HG02970 (cell line): ENCODE data around the gene CEMIP.

ENCODE experiments used
- ATAC-seq: cut with Tn5 transposase; IDR thresholded peaks from one replicate; pipeline ENCODE4 v1.9.1; 2021; ENCODE audit warnings: mild to moderate bottlenecking, moderate library complexity, moderate number of reproducible peaks; ENCODE audit not compliant: unreplicated experiment, low FRiP score

The CEMIP gene

DNA sequence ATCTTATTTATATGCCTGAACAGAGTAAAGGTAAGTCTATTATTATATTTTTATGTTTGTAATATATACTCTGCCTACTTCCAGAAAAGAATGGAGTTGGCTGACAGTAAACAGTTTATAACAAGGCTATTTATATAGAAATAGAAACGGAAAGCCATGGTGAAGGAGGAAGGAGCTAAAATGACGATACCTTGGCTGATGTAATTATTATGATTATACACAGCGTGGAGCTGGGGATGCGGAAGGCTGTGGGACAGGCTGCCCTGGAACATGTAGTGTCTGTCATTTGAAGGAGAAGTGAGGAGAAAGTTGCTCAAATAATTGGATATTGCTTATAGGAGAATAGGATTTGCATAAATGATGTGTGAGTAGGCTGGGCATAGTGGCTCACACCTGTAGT, 37.8 kb downstream of the CEMIP start:
- no peak for ATAC-seq

DNA sequence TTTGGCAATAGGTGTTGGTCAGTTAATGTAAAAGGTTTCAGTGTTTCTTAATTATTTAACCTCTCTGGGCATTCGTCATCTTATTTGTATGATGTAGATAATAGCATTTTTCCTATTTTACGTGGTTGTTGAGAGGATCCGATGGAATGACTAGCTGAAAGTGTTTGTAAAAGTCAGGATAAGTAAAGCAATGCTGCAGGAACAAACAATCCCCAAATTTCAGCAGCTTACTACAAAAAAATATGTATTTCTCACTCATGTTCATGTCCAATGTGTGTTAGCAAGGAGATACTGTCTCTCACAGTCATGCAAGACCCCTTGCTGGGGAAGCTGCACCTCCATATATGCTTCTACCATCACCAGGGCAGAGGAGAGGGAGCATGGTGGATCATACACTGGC, 38.7 kb downstream of the CEMIP start:
- no peak for ATAC-seq

DNA sequence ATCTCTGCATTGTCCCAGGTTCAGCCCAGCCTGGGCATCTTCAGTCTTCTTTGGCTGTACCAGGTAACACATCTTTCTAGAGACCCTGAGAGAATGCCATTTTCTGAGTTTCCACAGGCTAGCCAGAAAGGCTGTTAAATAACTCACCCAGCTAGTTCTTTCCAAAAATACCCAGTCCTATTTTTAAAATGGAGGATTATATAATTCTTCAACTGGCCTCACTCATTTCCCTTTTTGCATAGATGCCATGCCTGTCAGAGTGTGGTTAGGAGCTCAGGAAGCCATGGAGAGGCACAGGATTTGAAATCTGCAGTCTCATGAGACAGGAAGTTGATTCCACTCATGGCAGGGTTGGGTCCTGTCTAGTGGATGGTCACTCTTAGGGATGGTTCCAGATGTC, 39.8 kb downstream of the CEMIP start:
- ATAC-seq: no peak

DNA sequence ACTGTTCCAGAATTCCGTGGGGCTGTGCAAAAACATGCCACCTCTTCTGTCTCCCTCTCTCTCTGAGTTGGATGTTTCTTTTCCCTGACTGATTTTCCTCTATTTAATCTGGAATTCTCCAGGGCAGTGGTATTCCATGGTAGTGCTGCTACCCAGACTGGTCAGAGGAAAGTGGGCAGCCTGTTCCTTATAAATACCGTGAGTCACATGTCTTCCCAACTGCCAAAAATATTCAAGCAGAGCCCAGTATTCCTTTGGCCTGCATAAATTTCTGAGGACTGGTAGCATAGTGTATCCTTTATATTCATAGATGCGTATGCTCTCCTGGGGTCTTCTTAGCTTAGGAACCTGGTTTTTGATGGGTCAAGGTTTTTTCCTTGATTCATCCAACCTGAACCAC, 40.9 kb downstream of the CEMIP start:
- ATAC-seq: no peak

DNA sequence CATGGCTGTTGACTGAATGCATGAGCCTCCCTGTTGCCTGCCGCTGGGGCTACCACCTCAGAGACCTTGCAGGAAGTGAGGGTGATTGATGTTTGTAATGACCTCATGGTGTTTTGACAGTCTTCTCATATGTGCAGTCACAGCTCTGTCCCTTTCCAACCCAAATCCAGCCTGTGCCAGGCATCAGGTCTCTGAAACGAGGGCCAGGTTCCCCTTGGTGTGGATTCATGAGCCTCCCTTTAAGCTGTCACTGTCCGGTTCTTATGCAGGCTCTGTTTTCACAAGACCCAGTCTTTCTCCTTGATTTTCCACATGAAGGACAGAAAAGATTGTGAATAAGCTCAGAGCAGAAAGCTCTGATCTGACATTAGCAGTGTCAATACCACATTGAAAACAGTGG, 43.1 kb downstream of the CEMIP start:
- no peak for ATAC-seq

DNA sequence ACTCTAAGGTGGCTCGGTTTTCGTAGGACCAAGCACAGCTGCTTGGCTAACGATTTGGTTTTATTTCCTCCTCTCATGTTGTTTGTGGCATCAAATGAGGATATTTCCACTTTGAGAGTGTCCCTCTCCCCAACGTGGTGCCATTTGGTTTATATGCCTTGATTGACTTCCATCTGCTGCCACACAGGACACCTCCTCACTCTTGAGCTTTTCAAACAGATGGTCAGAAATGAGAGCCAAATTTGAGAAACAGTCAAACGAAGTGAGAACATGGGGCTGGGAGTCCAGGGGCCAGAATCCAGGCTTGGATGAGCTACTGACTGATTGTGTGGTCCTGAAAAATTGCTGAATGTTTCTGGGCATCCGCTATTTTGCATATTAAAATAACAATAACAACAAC, 43.5 kb downstream of the CEMIP start:
- ATAC-seq: no peak

DNA sequence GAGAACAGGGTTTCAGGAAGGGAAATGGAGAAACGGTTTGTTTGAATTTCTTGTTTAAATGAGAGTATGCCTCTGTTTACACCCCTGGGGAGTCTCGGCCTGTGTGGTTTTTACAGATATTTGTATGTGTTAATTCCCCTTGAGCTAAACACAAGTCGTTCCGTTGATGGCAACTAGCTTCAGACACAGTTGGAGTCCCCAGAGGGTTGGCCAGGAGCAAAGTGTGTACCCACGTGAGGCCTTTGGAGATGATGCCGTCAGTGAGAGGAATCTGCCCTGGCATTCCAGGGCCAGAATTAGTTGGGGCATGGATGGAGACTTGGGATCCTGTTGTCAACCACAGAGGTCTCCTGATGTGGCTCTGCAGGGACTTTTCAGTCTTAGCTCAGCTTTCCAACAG, 44.0 kb downstream of the CEMIP start:
- no peak for ATAC-seq

DNA sequence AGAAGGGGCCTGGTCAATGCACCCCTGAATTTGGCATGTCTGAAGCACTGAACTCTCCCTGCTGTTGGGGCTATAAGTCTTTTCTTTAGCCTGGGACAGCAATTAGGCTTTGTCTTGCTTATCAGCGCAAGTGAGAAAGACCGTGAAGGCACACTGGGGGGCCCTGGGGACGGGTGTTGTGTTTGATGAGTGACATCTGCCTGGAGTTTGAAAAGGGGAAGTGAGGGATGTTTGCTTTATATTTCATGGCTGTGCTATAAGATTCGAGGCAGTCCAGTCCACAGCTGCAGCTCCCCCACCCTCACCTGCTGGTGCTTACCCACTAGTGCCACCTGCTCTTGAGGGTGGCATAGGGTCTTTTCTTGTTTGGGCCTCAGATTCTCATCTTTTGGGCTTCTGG, 44.8 kb downstream of the CEMIP start:
- no peak for ATAC-seq

DNA sequence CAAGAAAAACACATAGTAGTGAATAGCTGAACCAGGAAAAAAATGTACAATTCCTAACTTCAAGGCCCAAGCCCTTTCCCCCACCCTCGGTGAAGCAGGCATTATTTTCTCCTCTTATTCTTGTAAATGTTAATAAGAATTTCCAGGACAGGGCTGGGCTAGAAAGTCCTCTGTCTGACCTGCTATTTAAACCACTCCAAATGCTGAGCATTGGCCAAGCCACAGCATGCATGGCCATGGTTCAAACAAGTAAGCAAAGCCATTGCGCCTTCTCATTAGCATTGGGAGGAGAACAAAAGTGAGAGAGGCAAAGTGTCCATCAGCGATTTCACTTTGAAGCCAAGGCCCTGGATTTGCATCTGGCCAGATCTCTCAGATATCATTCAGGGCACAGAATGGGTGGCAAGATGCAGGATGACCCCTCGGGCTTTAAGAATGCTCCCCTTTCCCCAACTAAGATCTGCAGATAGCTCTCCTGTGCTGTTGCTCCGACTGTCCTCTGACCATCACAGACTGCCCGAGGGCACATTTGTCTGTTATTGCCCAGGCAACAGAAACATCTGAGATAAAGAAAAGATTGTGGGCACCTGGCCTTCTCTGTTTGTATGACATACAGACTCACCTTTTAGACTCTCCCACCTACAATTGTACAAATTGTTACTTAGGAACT, 46.3 kb downstream of the CEMIP start:
- no peak for ATAC-seq

DNA sequence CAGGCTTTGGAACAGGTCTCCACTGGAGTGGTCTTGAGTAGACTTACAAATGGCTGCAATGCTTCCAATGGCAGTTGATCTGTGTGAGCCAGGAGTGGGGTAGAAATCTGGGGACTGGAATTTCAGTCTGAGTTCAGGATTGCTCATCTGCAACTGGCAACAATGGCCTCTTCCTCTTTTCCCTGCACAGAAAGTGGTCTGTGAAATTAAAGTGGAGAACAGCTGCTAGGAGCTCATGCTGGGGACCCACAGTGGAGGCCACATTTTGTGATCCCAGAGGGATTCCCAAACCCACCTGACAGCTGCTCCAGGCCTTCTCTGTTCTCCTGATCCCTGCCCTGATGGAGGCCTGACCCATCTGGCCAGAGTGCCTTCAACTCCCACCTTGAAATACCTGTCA, 49.6 kb downstream of the CEMIP start:
- ATAC-seq: no peak

DNA sequence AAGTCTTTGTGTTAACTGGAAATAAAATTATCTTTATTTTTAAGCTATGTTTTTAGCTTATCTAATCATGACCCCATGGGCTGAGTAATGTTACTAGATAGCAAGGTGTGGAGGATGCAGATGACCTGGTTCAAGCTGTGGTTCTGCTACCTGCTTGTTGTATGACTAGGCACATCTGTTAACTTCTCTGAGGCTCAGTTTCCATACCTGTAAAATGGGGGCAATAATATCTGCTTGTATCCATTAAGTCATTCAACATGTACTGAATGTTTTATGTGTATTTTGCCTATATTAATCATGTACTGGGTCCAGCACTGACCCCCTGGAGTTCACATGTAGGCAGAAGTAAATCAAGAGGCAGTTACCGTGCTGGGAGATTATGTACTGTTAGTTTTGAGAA, 51.5 kb downstream of the CEMIP start:
- ATAC-seq: no peak

DNA sequence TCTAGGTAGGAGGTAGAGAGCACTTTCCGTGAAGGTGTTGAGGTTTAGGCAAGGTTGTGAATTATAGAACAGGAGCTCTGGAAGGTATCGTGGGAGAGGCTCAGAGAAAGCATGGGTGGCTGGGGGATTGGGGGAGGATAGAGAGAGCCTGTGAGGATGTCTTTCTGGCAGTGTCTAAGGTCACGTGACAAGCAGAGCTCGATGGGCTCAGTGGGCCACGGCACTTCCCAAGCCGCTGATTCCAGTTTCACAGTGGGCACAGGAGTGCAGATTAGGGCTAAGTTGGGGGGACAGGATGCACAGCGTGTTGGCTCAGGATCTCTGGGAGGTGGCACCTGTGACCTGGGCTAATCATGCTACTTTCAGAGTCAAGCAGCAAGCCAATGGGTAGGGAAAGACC, 52.0 kb downstream of the CEMIP start:
- no peak for ATAC-seq

DNA sequence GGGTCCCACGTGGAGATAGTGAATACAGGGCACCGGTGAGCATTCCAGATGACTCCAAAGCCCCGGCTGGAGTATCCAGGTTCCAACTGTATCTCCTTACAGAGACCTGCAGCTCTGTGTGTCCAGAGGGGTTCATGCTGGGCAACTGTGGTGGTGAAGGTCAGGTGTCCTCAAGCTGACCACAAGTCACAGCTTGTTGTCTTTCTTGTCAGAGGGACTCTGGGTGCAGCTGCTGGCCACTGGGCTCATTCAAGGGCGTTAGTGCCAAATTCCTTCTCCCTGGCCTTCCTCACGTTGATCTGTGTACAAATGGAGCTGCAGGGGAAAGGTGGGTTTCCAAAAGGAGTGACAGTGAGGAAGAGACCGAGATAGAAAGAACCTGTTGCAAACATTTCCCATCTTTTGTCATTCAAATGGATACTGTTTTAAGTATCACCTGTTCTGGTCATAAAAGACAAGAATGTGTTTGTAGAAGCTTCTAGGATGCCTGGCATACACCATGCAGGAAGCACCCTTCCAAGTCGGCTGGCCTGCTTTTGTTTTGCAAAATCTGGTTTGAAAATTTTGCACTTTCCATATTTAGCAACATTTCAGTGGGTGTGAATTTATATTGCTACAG, 52.5 kb downstream of the CEMIP start:
- no peak for ATAC-seq

DNA sequence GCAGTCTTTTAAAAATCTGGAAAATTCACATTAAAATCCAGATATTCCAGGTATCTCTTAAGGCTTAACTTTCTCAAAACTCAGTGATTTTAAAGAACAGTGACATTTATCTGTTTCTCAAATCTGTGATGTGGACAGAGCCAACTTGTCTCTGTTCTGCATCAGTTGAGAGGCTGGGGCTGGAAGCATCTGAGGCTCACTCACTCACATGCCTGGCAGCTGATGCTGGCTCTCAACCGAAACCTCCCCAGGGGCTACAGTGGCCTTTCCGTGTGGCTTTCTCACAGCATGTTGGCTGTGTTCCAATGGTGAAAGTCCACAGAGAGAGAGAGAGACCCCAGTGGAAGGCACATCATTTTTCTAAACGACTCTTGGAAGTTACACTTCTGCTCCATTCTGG, 53.5 kb downstream of the CEMIP start:
- no peak for ATAC-seq

DNA sequence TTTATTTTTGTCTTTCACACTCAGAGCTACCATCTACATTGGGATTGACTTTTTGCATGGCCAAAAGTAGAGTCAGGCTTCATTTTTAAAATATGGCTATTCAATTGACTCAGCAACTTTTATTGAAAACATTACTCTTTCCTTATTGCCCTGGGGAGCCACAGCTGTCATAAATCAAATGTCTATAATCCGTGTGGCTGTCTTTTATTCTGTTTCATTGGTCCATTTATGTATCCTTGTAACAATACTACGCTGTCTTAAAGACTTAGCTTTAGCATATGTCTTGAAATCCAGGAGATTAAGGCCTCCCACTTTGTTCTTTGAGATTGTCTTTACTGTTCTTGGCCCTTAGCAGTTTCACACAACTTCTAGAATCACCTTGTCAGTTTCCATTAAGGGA, 55.2 kb downstream of the CEMIP start:
- ATAC-seq: no peak

DNA sequence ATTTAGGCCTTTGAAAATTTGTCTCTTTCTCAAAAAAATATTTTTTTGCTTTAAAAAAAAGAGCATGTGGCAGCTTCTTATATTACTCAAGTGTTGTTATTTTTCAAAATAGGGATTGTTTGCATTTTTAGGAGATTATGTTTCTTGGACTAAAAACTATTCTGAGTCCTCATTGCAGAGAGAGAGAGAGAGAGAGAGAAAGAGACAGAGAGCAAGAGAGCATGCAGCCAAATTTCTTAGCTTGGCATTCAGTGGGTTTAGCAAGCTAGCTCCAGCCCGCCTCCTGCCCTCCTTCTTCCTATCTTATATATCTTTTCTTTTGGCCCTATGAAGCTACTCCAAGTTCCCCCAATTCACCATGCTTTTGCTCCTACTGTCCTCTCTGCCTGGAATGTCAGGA, 55.7 kb downstream of the CEMIP start:
- ATAC-seq: no peak

DNA sequence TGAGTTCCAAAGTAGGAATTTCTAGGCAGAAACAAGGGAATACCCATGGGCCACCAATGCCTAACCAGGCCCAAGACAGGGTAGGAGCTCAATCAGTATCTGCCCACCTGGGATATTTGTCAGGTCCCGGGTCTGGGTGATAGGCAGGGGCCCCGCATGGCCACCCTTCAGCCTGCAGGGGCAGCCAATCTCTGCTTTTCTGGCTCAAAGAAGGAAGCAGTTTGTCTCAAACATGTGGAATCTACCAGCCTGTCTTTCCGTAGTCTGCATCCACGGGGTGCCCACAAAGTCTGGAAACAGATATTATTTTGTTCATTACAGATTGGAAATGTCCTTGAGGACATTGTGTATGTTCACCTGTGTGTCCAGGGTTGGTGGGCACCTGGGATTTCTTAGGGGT, 56.2 kb downstream of the CEMIP start:
- ATAC-seq: no peak

DNA sequence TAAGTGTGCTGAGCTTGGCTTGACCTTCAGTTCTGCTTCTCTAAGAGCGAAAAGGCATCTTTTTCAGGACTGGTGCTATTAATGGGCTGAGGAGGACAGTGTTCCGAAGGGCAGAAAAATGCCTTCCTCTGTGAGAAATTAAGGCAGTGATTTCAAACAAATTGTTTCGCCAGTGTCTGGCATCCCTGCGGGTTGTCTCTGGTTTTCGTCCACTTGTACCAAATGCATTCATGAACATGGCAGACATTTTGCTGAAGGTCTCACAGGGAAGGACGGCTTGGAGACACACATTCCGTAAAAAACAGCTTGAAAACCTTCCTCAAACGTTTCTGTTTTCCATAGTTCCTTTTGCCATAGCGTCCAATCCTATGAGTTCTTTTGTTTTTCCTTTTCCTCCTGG, 57.1 kb downstream of the CEMIP start:
- ATAC-seq: no peak

DNA sequence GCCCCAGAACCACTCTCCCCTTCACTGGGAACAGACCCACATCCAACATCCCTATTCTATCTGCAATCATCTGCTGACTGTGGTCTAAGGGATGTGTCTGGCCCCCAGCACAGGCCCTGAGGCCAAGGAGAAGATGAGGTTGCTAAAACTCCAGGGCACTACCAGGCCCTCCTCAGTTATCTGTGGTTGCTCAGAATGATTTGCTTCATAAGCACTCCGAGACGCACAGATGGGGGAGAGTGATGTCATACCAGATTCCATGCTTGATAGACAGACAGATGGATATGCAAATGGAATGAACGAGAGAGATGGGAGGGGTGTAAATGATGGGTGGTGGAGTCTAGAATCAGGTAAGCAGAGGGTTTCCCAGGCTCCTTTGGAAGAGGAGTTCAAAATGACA, 57.8 kb downstream of the CEMIP start:
- no peak for ATAC-seq

DNA sequence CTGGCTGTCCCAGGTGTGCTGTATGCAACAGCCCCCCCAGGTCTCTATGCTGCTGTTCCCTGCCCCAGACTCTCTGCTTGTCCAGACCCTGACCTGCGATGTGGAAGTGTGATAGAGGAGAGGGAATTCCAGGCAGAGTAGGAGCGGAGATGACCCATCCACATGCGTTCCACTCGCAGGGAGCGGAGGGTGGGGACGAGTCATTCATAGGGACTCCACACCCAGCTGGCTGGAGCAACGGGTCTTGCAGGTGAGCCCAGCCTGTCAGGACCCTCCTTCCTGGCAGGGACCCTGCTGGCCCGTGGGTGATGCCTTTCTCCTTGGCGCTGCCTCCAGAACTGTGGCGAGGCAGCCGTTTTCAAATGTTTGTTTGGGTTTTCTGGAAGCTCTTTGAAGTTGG, 58.8 kb downstream of the CEMIP start:
- no peak for ATAC-seq

DNA sequence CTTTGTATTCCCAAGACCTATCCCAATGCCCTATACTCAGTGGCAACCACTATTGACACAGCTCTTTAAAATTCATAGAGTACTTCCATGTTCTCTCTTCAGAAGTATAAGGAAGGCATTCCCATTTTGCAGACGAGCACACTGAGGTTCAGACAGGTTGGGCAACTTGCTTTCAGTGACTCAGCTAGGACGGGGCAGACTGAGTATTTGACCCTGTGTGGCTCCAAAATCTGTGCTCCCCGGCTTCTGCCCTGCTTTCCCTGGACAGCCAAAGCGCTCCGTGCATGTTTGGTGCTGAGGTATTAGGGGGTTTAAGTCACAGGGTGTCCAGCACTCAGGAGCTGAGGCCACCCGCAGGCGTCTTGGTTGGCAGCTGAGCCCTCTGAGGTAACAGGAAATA, 59.5 kb downstream of the CEMIP start:
- ATAC-seq: no peak

DNA sequence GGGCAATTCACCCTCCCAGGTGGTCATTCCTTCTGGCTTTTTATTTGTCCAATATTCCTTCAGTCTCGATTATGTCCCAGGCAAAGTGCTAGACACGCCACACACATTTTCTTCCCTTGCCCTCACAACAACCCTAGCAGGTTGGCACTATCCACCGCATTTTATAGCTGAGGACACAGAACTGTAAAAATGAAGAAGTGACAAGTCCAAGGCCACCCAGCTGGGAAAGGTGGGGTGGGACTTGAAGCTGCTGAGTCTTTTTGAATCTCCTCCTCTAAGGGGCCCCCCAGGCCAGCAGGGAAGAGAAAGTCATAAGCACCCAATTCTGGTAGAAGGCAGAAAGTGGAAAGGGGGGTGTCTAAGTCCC, 60.6 kb downstream of the CEMIP start:
- ATAC-seq: no peak
